Astrocyte of the cerebellum (primary cell): ENCODE data around the gene PCDH11X.
A peak's percentile ranks its signal among the peaks of the same experiment; 100 is the strongest.
"Not testable (repeated sequence)": the region's sequence is repeated elsewhere in the genome, so short reads cannot be mapped to it uniquely, and the experiment has no call there.

Source experiments
- DNase-seq: peaks from one replicate; pipeline ENCODE4 v3.0.0-alpha.2; 2011; ENCODE audit warnings: low read depth
- H3K4me3 ChIP-seq: 2 replicates; pipeline ENCODE4 v1.5.1; 2011; ENCODE audit warnings: mild to moderate bottlenecking, low read depth, low read length, moderate library complexity
- in situ Hi-C: cut with HindIII; loops from 2 replicates; pipeline ENCODE4 v1.10.0; 2017; ENCODE audit warnings: low sequenced_read_pairs
- TF ChIP-seq, protein P1 (sequence below): IDR thresholded peaks from 2 replicates; pipeline ENCODE4 v1.5.1; 2012; ENCODE audit warnings: low read length, low read depth, moderate library complexity, mild to moderate bottlenecking; ENCODE audit errors: missing control alignments

Gene PCDH11X, protein sequence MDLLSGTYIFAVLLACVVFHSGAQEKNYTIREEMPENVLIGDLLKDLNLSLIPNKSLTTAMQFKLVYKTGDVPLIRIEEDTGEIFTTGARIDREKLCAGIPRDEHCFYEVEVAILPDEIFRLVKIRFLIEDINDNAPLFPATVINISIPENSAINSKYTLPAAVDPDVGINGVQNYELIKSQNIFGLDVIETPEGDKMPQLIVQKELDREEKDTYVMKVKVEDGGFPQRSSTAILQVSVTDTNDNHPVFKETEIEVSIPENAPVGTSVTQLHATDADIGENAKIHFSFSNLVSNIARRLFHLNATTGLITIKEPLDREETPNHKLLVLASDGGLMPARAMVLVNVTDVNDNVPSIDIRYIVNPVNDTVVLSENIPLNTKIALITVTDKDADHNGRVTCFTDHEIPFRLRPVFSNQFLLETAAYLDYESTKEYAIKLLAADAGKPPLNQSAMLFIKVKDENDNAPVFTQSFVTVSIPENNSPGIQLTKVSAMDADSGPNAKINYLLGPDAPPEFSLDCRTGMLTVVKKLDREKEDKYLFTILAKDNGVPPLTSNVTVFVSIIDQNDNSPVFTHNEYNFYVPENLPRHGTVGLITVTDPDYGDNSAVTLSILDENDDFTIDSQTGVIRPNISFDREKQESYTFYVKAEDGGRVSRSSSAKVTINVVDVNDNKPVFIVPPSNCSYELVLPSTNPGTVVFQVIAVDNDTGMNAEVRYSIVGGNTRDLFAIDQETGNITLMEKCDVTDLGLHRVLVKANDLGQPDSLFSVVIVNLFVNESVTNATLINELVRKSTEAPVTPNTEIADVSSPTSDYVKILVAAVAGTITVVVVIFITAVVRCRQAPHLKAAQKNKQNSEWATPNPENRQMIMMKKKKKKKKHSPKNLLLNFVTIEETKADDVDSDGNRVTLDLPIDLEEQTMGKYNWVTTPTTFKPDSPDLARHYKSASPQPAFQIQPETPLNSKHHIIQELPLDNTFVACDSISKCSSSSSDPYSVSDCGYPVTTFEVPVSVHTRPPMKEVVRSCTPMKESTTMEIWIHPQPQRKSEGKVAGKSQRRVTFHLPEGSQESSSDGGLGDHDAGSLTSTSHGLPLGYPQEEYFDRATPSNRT (N-terminal part only)

DNA sequence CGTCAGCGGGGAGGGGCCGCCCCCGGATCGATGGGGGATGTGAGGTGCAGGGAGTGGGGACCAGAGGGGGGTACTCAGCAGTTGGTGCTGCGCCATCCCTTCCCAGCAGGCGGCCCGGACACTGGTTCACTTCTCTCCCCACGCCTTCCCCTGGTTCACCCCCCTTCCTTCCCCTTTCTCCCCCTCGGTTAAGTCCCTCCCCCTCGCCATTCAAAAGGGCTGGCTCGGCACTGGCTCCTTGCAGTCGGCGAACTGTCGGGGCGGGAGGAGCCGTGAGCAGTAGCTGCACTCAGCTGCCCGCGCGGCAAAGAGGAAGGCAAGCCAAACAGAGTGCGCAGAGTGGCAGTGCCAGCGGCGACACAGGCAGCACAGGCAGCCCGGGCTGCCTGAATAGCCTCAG lies at the start of gene PCDH11X:
PCDH11X (plus strand) TSS at position 241 of the 400 bp plus-strand sequence. CDS start 56,130 bp downstream, outside the sequence.
- H3K4me3 ChIP-seq, in situ Hi-C loops, DNase-seq: not testable (repeated sequence)

DNA sequence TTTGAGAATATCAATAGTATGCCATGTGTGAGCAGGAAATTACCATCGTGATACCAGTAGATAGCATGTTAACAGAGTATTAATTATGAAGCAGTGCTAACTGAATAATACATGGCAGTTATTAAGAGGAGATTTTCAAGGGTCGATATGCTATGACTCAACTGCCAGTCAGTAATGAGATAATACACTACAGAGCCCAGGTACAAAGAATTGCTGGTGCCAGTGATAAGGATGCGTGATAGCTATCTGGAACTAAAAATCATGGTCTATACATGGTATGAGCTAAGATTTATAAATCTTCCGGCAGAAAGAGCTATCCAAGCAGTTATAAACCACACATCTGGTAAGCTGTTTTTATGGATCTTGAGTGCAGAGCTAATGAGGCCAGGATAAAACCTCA lies 31.7 kb upstream of the PCDH11X start:
- in situ Hi-C loops, result not testable (repeated sequence)

DNA sequence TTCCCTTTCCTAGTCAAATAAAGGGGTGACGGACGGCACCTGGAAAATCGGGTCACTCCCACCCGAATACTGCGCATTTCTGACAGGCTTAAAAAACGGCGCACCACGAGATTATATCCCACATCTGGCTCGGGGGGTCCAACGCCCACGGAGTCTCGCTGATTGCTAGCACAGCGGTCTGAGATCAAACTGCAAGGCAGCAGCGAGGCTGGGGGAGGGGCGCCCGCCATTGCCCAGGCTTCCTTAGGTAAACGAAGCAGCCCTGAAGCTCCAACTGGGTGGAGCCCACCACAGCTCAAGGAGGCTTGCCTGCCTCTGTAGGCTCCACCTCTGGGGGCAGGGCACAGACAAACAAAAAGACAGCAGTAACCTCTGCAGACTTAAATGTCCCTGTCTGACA lies 26.2 kb upstream of the PCDH11X start:
- DNase-seq, H3K4me3 ChIP-seq, in situ Hi-C loops: not testable (repeated sequence)

More for the DNA sequence above, 31.7 kb upstream of the PCDH11X start:
- not testable (repeated sequence) for H3K4me3 ChIP-seq, DNase-seq

DNA sequence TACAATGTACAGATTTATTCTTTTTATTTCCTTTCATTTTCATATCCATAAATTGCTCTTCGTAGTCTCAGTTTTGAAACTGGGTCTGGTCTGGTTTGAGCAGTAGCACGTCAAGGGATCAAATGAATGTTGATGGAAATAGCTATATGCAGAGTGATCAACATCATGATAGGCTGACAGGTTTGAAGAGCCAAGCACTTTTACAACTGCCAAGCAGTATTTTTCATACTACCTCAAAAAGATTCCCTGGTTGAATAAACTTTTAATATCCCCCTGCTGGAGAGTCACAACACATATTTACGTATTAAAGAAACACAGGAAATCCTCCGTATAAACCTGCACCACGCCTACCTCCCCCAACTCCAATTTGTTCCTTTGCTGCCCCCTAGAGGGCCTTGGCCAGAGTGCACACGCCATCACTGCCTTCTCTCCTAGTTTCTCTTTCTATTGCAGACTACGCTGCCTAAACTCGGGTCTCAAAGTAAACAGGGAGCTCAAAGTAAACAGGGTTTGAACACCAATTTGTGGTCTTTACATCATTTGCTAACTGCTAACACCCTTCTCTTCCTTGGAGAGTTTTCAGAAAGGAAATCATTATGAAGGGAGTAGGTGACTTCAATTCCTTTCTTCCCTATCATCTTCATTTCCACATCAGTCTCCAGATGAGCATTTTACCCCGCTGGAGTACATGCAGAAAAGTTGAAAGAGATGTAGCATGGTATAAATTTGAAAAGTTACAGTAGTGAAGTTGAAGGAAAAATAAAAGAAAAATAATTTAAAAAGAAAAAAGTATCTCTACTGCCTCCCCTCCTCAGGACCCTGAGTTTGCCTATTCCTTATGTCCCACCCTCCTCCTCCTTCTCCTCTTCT lies 8.3 kb upstream of the PCDH11X start:
- DNase-seq, H3K4me3 ChIP-seq, in situ Hi-C loops: not testable (repeated sequence)
- TF ChIP-seq, protein P1, sequence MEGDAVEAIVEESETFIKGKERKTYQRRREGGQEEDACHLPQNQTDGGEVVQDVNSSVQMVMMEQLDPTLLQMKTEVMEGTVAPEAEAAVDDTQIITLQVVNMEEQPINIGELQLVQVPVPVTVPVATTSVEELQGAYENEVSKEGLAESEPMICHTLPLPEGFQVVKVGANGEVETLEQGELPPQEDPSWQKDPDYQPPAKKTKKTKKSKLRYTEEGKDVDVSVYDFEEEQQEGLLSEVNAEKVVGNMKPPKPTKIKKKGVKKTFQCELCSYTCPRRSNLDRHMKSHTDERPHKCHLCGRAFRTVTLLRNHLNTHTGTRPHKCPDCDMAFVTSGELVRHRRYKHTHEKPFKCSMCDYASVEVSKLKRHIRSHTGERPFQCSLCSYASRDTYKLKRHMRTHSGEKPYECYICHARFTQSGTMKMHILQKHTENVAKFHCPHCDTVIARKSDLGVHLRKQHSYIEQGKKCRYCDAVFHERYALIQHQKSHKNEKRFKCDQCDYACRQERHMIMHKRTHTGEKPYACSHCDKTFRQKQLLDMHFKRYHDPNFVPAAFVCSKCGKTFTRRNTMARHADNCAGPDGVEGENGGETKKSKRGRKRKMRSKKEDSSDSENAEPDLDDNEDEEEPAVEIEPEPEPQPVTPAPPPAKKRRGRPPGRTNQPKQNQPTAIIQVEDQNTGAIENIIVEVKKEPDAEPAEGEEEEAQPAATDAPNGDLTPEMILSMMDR, result peak; percentile 10

DNA sequence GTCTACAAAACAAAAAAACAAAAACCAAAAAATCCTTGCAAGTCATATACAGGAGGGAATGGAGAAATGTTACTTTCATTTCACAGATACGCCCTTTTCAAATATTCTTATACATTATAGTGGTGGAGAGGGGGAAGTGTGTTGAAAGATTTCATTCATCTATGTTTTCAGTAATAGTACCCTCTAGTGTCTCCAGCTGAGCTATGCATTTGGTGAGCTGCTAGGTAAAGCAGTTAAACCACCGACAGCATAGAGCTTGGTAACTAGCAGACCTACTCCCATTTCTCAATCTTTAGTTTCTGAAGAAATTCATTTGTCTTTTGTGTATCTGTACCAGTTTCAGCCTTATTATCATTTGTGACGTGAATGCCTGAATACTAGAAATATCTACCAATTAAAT lies 5.2 kb upstream of the PCDH11X start:
- in situ Hi-C loops, result not testable (repeated sequence)

DNA sequence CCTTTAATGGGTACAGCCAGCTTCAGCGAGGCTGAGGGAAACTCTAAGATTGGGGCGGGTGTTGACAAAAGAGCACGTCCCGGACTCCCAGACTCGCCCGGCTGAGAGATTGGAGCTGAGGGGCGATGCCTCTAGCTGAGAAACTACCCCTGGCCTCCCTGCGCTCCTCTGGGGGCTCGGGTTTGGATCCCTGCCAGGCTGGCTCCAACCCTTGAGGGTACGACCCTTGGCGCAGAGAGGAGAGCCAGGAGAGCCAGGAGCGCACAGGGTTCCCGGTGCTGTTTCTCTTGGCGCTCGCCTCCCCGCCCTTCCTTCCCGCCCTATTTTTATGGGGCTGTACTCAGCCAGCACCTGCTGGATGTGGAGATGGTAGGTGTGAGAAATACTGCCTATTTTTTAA lies 833 bp downstream of the PCDH11X start:
- DNase-seq, in situ Hi-C loops, H3K4me3 ChIP-seq: not testable (repeated sequence)

More for the DNA sequence above, 5.2 kb upstream of the PCDH11X start:
- not testable (repeated sequence) for DNase-seq, H3K4me3 ChIP-seq

DNA sequence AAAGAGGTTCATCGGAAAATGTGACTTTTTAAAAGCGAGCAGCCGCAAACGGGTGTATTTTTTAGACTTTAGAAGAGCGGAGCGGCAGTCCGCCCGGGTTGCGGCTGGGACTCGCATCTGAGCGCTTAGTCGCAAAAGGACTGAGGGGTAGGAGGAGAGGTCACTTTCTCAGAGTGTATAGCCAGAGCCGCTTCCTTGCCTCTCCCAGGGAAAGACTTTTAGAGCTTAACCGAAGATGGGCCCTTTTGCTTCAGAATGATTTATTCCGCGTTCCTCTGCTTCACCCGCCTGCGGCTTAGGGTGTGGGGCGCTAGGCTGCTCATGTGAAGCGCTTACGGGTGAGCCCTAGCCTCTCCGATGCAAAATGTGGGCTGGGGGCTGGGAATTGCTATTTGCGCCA lies 1.5 kb downstream of the PCDH11X start:
- DNase-seq, H3K4me3 ChIP-seq, in situ Hi-C loops: not testable (repeated sequence)

DNA sequence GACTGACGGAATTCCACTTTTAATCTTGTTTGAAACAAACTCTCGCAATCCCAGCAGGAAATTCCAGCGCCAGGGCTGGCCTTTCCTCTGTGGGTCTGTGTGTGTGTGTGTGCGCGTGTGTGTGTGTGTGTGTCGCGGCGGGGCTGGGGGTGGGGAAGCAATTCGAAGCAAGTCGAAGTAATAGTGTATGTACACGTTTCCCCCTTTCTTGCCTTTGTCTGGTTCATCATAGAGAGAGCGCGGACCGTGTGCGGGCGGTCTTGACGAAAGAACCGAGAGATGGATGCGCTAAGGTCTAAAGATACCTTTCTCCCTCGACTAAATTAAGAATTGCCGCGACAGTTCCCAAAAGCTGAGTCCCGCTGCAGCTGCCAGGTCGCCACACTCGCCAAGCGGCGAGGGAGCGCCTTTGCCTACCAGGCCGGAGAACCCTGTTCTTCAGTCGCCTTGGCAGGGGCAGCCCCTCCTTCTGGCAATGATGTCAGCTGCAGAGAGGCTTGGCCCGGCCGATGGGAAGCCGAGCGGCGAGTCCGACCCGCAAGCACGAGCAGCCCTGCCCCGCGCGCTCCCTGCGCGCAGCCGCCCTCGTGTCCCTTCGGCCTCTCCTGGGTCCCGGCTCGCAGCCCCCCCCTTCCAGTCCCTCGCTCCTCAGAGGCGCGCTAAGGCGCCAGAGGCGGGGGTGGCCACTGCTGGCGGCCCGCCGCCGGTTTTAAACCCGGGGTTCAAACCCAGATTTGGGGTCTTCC lies 2.6 kb downstream of the PCDH11X start:
- in situ Hi-C loops, DNase-seq: not testable (repeated sequence)

DNA sequence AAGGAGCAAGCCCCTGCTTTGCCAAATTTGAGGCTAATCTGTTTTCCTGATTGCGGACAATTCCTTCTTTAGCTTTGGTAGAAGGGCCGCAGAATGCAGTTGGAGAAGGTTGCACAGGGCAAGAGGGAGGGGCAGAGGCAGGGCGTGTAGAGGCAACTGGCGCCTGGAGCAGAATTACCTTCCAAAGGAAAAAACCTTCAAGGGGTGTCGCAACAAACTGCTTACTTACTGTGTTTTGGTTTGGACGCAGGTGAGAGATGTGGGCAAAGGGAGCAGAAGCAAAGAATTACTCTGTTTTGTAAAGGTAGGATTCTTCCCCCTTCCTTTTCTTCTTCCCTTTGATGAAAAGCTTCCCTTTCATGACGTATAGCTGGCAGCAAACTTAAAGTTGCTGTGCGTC lies 3.6 kb downstream of the PCDH11X start:
- H3K4me3 ChIP-seq, in situ Hi-C loops, DNase-seq: not testable (repeated sequence)

More for the DNA sequence above, 2.6 kb downstream of the PCDH11X start:
- not testable (repeated sequence) for H3K4me3 ChIP-seq

DNA sequence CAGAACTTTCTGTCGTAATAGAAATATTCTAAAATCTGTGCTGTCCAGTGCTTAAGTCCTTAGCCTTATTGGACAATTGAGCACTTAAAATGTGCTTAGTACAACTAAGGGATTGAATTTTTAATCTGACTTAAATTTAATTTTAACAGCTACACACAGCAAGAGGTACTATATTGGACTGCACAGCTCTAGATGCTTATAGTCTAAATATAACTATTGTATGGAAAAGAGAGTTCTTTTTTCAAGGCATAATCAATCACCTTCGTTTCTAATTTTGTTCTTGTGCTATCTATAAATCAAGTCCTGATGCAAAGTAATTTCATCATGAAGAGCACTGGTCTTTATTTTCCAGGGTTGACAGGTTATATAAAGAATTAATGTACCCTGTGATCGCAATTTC lies 38.4 kb downstream of the PCDH11X start:
- H3K4me3 ChIP-seq, in situ Hi-C loops, DNase-seq: not testable (repeated sequence)

DNA sequence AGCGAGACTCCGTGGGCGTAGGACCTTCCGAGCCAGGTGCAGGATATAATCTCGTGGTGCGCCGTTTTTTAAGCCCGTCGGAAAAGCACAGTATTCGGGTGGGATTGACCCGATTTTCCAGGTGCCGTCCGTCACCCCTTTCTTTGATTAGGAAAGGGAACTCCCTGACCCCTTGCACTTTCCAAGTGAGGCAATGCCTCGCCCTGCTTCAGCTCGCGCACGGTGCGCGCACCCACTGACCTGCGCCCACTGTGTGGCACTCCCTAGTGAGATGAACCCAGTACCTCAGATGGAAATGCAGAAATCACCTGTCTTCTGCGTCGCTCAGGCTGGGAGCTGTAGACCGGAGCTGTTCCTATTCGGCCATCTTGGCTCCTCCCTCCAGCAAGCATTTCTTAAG lies 46.1 kb downstream of the PCDH11X start:
- H3K4me3 ChIP-seq, DNase-seq, in situ Hi-C loops: not testable (repeated sequence)
